ENCODE data around the gene ZBTB40. TPM values are rescaled to one million over a fixed set of nuclear protein-coding genes. Genes with fewer than 3 reads are reported as not detected.
A peak's percentile ranks its signal among the peaks of the same experiment; 100 is the strongest.

Gene ZBTB40
- total RNA-seq, 1 donor from 2014 or later = 10.2 TPM

DNA sequence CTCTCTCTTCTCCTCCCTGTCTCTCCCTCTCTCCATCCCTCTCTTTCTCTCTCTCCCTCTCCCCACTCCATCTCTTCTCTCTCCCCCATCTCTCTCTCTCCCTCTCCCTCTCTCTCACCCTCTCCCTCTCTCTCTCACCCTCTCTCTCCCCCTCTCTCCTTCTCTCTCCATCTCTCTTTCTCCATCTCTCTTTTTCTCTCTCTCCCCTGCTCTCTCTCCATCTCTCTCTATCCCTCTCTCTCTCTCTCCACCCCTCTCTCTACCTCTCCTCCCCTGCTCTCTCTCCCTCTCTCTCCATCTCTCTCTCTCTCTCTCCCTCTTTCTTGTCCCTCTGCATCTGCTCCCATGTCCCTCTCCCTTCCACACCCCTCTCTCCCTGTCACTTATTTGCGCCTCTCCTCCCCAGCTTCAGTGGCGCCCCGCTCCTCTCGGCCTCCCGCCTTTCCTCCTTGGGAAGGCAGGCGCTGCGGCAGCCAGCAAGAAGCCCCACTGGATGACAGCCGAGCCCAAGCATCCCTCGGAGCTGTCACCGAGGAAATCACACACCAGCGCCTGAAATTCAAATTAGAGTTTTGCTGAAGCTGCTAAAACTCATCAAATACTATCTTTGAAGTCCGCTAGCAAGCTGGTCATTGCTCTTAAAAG, 96.3 kb downstream of the ZBTB40 start:
- FAIRE-seq (no peak), DNase-seq (ENCODE audit: low spot score in 2 of 2) (no peak)

DNA sequence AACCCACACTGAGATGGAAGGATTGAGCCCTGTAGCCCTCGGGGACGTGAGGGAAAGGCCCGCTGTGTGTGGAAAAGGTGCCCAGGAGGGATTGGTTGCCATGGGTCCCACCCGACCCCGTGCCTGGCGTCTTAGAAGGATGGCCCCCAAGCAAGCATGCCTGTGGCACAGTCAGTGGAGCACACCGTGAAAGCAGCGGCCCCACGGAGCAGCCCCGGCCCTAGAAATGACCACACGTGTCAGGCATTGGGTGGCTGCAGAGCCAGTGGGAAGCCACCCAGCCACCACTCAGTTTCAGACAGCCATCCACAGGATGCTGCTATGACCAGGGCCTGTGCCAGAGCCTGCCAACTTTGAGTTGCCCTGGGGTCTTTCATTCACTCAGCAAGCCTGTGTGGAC, 98.4 kb downstream of the ZBTB40 start:
- no peak for DNase-seq (ENCODE audit: low spot score in 2 of 2)
- no peak for FAIRE-seq

DNA sequence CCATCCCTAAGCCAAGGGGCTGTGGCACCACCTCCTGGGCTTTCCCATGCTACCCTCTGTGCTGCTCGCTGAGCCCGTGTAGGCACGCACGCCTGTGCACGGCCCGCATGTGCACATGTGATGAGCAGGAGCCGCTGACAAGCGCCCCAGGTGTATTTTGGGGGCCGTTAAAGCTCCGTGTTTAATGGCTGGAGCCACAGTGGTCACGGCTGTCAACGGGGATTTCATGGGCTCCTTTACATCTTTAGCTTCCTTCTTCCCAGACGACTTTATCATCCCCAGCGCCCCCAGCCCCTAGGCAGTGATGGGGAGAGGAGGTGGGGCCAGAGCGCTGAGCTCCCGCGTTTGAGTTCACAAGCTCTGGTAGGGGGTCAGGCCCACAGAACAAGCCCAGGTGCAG, 99.9 kb downstream of the ZBTB40 start:
- DNase-seq (ENCODE audit: low spot score in 2 of 2) (no peak), FAIRE-seq (no peak)

DNA sequence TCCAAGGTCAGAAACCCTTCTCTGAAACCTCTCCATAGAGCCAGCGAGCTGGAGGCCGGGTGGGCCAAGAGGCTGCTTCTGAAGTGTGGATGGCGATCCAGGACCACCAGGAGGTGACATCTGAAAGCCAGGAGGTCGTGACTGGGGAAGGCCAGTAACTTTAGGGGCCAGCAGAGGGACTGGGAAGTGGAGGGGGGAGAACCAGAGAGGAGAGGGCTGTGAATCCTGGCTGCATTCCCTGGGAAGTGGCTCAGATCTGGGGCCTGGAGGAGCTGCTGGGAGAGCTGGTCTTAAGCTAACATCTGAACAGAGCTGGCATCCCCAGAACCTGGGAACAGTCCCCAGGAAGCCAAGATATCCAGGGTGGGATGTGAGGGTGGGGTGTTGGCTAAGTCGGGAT, 100.4 kb downstream of the ZBTB40 start:
- DNase-seq (ENCODE audit: low spot score in 2 of 2) (no peak), FAIRE-seq (no peak)

DNA sequence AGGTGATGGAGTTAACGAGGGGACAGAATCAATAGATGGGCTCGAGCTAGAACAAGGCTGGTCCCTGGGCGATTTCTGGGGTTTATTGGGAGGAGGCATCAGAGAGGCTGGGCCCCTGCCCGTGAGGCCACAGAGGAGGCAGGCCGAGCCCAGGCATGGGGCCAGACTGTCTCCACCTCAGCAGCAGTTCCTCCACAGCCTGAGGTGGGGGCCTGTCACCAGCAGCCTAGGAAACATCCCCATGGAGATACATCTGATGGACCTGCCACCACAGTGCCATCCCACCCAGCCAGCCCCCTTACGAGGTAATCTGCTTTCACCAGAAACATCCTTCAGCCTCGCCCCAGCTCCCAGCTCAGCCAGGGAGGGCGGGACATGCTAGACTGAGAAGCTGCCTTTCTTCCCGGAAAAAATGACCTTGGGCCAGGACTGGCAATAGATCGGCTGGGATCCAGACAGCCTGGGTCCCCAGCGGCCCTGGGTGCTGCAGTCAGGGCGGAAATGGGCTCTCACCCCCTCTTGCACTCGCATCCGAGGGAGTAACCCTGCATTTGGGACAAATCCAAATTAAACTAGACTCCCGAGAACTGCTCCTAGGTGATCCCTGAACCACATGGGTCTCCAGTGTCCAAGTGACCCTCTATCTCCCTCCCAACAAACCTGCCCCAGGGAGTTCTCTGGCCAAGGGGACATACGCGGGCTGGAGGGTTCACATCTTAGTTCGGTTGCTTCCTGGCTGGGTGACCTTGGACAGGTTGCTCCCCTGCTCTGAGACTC, 101.6 kb downstream of the ZBTB40 start:
- DNase-seq (ENCODE audit: low spot score in 2 of 2) = no peak
- no peak for FAIRE-seq

DNA sequence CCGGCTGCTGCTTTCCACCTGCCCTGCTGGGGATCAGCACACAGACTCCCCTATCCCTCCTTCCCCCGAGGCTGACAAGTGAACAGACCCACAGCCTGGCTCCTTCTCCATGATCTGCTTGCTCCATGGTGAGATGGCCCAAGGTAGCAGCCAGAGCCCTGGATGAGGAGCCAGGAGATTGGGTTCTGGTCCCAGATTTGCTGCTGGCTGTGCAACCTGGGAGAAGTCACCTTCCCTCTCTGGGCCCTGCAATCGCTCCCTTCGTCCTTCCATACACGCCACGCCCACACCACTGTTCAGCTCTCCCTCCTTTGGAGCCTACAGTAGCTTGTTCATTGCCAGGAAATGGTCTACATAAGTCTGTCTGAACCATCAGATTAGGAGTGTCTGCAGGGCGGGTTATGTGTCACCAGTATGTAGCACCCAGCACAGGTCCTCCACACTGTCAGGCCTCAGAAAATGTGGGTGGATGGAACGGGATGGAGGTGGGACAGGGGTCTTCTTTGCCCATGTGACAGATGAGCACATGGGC, 102.4 kb downstream of the ZBTB40 start:
- FAIRE-seq = no peak
- DNase-seq (ENCODE audit: low spot score in 2 of 2) = no peak

- no peak for FAIRE-seq
- no peak for DNase-seq (ENCODE audit: low spot score in 2 of 2)
Observed at GRCh38 chr1:22555371-22555656, 103.7 kb downstream of the ZBTB40 start.

DNA sequence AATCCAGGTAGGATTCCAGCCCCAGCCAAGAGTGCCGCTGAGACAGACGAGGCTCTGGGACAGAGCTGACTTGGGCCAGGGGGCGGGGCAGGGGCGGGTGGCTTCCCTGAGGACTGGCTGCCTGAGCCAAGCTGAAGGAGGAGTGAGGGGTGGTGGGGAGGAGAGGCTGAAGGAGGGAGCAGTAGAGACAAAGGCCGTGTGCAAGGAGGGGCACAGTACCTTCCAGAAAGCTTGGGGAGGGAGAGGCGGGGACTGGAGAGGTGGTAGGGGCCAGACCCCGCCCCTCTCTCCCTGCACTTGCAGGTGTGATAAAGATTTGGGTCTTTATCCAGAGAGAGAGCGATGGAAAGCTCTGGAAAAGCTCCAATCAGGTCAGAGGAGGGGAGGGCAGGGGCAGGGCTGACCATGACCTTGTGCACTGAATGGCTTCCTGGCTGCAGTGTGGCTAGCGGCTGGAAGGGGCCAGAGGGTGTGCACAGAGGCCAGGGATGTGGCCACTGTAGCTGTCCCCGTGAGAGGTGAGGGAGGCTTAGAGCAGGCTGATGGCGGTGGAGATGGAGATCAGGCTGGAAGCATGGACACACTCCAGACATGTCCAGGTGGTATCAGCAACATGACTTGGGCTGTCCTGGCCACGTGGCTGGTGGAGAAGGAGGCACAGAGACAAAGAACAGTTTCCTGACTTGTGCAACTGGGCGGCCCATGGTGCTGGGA, 104.9 kb downstream of the ZBTB40 start:
- FAIRE-seq (no peak), DNase-seq (ENCODE audit: low spot score in 2 of 2) (no peak)

- no peak for FAIRE-seq
- no peak for DNase-seq (ENCODE audit: low spot score in 2 of 2)
Observed at GRCh38 chr1:22557341-22557950, 105.8 kb downstream of the ZBTB40 start.

DNA sequence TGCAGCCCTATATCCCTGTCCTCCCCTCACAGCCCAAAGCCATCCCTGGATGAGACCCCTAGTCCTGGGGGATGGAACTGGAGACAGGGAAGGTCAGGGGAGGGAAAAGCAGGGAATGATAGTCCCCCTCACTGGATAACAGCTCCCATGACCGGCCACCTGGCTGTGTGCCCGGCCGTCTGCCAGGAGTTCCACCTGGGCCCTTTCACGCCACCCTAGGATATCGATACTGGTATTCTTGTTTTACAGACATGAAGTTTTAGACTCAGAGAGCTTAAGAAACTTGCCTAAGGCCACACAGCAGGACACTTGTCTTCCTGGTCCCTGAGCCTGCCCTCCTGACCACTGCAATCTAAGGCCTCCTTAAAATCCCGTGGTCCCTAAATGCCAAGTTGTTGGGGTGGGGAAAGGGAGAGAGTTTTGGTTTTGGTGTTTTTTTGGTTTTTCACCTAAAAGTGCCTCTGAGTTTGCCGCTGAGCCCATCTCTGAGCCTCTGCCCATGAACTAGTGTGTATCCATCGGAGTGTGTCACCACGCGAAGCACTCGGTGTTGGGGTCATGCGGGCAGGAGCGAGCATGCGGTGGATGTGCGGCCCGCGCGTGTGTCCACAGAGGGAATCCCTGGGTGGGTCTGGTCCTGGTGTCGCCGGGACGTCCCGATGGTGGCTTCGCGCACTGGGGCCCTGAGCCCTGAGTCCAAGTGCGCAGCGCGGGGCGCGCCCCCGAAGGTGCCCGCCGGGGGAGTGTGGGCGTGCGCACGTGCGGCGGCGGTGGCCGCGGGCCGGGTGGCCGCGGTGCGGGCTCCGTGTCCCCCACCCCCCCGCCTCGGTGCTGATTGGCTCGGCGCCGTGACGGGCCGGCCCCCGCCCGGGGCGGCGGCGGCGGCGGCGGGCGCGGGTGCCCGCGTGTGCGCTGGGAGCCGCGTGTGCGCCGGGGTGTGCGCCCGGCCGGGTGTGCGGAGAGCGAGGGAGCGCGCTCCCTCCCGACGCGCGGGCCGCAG, 111.2 kb downstream of the ZBTB40 start, which contains the start of gene EPHA8:
TSS of gene EPHA8 (plus strand) at position 906 of the 1,000 bp plus-strand sequence. CDS start 147 bp downstream, outside the sequence.
- DNase-seq (ENCODE audit: low spot score in 2 of 2) = peak; percentile 47 to 75
- no peak for FAIRE-seq

GRCh38 chr1:22563671-22564602, 112.3 kb downstream of the ZBTB40 start:
- no peak for FAIRE-seq
- no peak for DNase-seq (ENCODE audit: low spot score in 2 of 2)

GRCh38 chr1:22566161-22566560, 114.5 kb downstream of the ZBTB40 start:
- no peak for FAIRE-seq
- no peak for DNase-seq (ENCODE audit: low spot score in 2 of 2)

DNA sequence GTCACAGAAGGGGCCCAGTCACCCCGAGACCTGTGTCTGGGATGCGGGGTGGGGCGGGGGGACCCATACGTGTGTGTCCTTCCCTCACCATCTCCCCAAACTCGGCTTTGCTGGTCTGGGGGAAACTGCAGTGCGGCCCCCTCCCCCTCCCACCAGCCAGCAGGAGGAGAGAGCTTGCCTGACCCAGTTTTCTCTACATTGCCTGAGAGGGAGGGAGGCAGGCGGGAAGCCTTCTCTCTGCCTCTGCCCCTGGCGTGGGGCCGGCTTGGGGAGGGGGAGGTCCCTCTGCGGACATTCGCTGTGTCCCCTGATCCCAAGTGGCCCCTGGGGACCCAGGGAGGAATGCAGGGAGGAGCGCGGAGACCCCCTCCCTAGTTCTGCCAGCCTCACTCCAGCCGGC, 115.5 kb downstream of the ZBTB40 start:
- FAIRE-seq (no peak), DNase-seq (ENCODE audit: low spot score in 2 of 2) (no peak)

GRCh38 chr1:22567994-22568393, 116.3 kb downstream of the ZBTB40 start:
- FAIRE-seq (no peak), DNase-seq (ENCODE audit: low spot score in 2 of 2) (no peak)

GRCh38 chr1:22569269-22569668, 117.6 kb downstream of the ZBTB40 start:
- FAIRE-seq = no peak
- DNase-seq (ENCODE audit: low spot score in 2 of 2) = no peak

GRCh38 chr1:22570140-22570909, 118.7 kb downstream of the ZBTB40 start:
- DNase-seq (ENCODE audit: low spot score in 2 of 2) (no peak), FAIRE-seq (no peak)

GRCh38 chr1:22572818-22573217, 121.2 kb downstream of the ZBTB40 start:
- FAIRE-seq = no peak
- DNase-seq (ENCODE audit: low spot score in 2 of 2) = no peak

DNA sequence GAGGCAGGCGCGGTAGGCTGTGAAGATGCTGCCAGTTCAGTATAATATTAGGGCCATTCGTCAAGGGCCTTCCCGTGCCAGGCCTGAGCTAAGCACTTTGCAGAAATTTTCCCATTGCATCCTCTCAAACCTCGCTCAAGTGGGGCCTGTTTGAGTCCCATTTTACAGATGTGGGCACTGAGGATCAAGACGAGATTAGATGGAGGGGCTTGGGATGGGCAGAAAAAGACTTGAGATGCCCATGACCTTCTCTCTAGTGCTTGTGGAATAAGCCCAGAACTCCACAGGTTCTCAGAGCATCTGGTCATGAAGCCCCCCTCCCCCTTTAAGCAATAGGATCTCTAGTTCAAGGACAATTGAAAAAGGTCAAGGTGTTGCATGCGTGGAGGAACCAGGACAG, 121.6 kb downstream of the ZBTB40 start:
- no peak for DNase-seq (ENCODE audit: low spot score in 2 of 2)
- no peak for FAIRE-seq

Measured in frontal cortex (tissue), 4 donors.